T47D (cell line): Measurements from ENCODE around the gene HDGFL3.
"Not testable (repeated sequence)": the region's sequence is repeated elsewhere in the genome, so short reads cannot be mapped to it uniquely, and the experiment has no call there.

ENCODE experiments used
- DNase-seq, 2 experiments: peaks; one replicate each; pipeline versions ENCODE4 v3.0.0 to v3.0.0-alpha.2; 2011 to 2012; ENCODE audit warnings: low read depth in 1 of 2, low spot score in 1 of 2
- JUND ChIP-seq: IDR thresholded peaks from 2 replicates; pipeline ENCODE4 v1.6.1; 2012; ENCODE audit warnings: low read depth
- in situ Hi-C: cut with HindIII; loops from 2 replicates; pipeline ENCODE4 v1.10.0; 2016; ENCODE audit warnings: low sequenced_read_pairs, low pct_unique_long_range_greater_than_20kb

Gene HDGFL3

DNA sequence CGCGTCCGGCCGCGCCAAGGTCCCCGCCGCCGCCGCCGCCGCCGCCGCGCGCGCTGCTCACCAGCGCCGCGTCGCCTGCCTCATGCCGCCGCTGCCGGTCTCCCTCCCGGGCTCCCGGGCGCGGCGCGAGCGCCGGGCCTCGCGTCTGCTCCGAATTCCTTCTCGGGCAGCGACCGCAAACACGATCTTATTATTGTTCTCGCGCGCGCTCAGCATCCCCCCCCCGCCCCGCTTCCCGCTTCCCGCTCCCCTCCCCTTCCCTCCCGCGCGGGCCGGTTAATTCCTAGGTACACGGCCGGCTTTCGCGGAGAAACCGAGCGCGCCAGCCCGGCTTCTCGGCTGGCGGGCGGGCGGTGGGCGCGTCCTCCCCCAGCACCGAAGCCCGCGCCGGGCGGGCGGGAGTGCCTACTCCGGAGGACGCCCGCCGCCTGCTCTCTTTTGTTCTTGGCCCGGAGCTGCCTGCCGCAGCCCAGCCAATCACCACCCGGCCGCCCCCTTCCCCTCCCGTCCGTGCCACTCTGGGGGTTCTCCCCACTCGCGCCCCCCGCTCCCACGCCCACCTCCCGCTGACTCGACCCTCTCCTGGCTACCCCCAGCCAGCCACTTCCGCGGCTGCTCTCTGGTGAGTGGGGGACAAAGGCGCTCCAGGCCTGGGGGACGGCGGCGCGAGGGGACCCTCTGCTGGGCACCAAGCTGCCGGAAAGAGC is at the start of gene HDGFL3:
Gene HDGFL3 (minus strand): TSS at position 164 of the 707 bp plus-strand sequence. CDS start 409 bp downstream, outside the sequence.
- in situ Hi-C loops = no loop called here
- peak; percentile 56 to 73 for DNase-seq
- TF ChIP-seq JUND = no peak

DNA sequence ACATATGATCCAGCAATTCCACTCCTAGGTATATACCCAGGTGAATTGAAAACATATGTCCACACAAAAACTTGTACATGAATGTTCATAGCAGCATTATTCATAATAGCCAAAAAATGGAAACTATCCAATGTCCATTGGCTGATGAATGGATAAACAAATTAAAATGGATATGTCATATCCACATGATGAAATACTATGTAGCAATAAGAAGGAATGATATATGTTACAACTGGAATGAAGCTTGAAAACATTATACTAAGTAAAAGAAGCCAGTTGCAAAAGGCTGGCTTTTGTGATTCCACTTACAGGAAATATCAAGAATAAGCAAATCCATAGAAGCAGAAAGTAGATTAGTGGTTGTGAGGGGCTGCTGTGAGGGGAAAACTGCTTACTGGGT is 43.2 kb upstream of the HDGFL3 start:
- DNase-seq = no peak
- TF ChIP-seq JUND = no peak
- in situ Hi-C loops = no loop called here

DNA sequence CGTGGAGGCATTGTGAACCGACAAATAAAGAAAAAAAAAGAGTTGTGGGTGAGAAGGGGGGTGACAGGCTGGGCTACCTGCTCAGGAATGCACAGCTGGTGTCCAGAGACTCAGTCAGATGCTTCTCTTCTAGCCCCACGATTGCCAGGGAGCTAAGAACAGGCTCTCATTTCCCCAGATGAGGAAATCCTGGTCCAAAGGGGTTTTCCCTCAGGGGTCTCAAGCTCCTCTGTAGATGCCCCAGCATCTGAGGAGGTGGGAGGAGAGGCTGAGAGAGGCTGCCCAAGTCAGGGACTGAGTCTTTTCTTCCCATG is 41.4 kb upstream of the HDGFL3 start:
- in situ Hi-C loops = no loop called here
- no peak for TF ChIP-seq JUND
- no peak for DNase-seq

- no peak for TF ChIP-seq JUND
- DNase-seq = peak in 1 of 2 experiments; percentile 75
- in situ Hi-C loops = no loop called here
Observed at GRCh38 chr15:83248151-83249029, 40.8 kb upstream of the HDGFL3 start.

DNA sequence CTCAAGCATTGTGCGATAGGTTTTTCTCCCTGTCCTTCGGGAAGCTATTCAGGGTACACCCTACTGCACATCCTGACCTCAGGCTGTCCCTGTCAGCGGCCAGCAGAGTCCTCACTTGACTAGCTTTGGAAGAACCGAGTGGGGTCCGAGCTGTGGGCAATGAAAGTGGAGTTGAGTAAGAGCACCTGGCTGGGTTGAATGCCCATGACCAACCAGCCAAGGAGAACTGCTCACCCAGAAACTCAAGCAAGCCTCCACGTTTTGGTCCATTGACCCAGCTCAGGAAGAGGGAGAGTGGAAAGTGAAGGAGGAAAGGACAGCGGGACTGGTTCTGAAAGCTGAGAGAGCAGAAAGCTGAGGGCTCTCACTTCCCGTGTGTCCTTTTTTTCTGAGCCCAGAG is 36.0 kb upstream of the HDGFL3 start:
- DNase-seq = peak in 1 of 2 experiments; percentile 5
- in situ Hi-C loops = no loop called here

GRCh38 chr15:83230242-83230641 is 22.6 kb upstream of the HDGFL3 start:
- TF ChIP-seq JUND = no peak
- no peak for DNase-seq
- in situ Hi-C loops = no loop called here

More for the DNA sequence above, 36.0 kb upstream of the HDGFL3 start:
- no peak for TF ChIP-seq JUND

DNA sequence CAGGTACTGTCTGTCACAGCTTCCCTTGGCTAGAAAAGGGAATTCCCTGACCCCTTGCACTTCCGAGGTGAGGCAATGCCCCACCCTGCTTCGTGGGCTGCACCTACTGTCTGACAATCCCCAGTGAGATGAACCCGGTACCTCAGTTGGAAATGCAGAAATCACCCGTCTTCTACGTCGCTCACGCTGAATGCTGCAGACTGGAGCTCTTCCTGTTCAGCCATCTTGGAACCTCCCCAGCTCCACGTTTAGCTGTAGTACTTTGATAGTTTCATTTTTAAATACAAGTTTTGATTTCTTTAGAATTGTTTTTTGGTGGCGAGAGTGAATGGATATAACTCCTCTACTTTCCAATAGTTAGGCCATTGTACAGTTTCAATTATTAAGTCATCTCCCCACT is 17.8 kb upstream of the HDGFL3 start:
- no peak for TF ChIP-seq JUND
- in situ Hi-C loops = no loop called here
- DNase-seq = no peak

GRCh38 chr15:83221781-83222180 is 14.2 kb upstream of the HDGFL3 start:
- DNase-seq, in situ Hi-C loops: not testable (repeated sequence)

GRCh38 chr15:83219026-83219425 is 11.4 kb upstream of the HDGFL3 start:
- in situ Hi-C loops = no loop called here
- no peak for DNase-seq
- TF ChIP-seq JUND = no peak

- TF ChIP-seq JUND = no peak
- no peak for DNase-seq
- in situ Hi-C loops = no loop called here
Observed at GRCh38 chr15:83215306-83215705, 7.7 kb upstream of the HDGFL3 start.

DNA sequence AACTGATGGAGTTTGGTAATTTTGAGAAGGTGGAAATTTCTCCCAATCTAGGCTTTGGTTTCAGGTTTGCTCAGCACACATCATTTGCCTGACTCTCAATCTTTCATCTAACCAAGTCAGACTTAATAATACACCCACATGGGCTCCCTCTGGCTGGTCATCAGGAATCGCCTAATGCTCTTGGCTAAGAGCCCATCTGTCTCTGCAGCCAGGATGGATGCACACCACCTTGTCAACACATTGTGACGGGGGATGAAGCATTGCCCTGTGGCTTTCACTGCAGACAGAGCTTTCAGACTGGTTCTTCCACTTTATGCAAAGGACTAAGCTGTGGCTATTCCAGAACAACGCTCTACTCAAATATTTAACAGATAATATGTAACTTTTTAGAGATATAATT is 3.0 kb upstream of the HDGFL3 start:
- TF ChIP-seq JUND = no peak
- in situ Hi-C loops = no loop called here
- peak; percentile 61 to 65 for DNase-seq

DNA sequence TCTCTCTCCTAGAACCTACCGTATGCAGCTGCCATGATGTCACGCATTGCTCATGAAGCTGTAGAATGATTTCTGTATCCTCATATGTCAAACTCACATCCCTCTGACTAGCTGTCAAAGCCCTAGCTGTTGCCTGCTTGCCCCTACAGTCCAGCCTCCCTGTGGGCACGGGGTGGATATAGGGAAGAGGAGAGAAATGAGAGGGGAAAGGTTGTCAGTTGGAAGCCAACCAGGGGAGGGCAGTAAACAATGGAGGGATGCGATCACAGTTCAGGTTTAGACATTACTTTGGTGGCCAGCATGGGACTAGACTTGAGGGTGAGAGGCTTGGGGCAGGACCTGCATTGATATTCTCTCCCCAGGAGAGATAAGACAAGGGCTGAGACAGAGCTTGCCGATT is 1.7 kb upstream of the HDGFL3 start:
- TF ChIP-seq JUND = no peak
- no peak for DNase-seq
- in situ Hi-C loops = no loop called here

GRCh38 chr15:83208367-83208661 is 691 bp upstream of the HDGFL3 start:
- no peak for DNase-seq
- TF ChIP-seq JUND = no peak
- in situ Hi-C loops = no loop called here
